ENCODE measurements around the gene MFSD2A. TPM values are rescaled to one million over a fixed set of nuclear protein-coding genes. Genes with fewer than 3 reads are reported as not detected.

MFSD2A gene
- polyA plus RNA-seq, 3 donors = 6.8 to 17.9 (median 7.9) TPM

- Mint-ChIP-seq H3K27ac (no peak overlapping the region), H3K36me3 (no peaks in the 10 kb centered on the region), H3K4me3 (no peak overlapping the region), H3K9me3 (peaks cover 0 to under 1% (median 0%) of the 10 kb centered on the region in 7 donors), H3K27me3 (ENCODE audit: low read depth in 3 of 3) (peaks cover 4 to 9% (median 4%) of the 10 kb centered on the region in 3 donors), H3K4me1 (peaks cover 2% of the 10 kb centered on the region)
- Histone ChIP-seq H3K27ac (ENCODE audit: low read depth in 1 of 2, low read length in 2 of 2) (no peak overlapping the region), H3K27me3 (ENCODE audit: control insufficient read depth in 2 of 2, insufficient read depth in 2 of 2, low read length in 2 of 2) (no peaks in the 10 kb centered on the region), H3K9ac (ENCODE audit: insufficient read depth, low read length, poor library complexity, severe bottlenecking) (no peak overlapping the region), H3K4me1 (ENCODE audit: control insufficient read depth in 1 of 2, insufficient read depth in 2 of 2, low read length in 2 of 2) (peaks cover 0 to 4% of the 10 kb centered on the region in 2 donors), H3K9me3 (replicated peaks in 1 of 2; ENCODE audit: control insufficient read depth in 1 of 2, insufficient read depth in 1 of 2, low read length in 2 of 2) (no peaks in the 10 kb centered on the region), H3K4me3 (replicated peaks in 1 of 3; ENCODE audit: low read depth in 2 of 3, low read length in 3 of 3) (no peak overlapping the region), H2AFZ (ENCODE audit: insufficient read depth, low read depth, low read length, poor library complexity, severe bottlenecking) (no peak overlapping the region), H3K4me2 (replicated peaks; ENCODE audit: extremely low read depth, low read length, poor library complexity, severe bottlenecking) (no peak overlapping the region), H4K20me1 (ENCODE audit: insufficient read depth, low read length) (no peaks in the 10 kb centered on the region), H3K36me3 (replicated peaks in 1 of 2; ENCODE audit: control insufficient read depth in 1 of 2, insufficient read depth in 2 of 2, low read length in 2 of 2) (no peaks in the 10 kb centered on the region), H3K79me2 (ENCODE audit: insufficient read depth, low read length) (no peaks in the 10 kb centered on the region)
- intact Hi-C loops (cut with micrococcal nuclease) = loop anchor here in 1 of 2 donors (2.0 kb wide), 1 partner anchor 59 kb away; no protein-coding TSS in a partner anchor
- no peak for DNase-seq
- TF ChIP-seq, protein P1, sequence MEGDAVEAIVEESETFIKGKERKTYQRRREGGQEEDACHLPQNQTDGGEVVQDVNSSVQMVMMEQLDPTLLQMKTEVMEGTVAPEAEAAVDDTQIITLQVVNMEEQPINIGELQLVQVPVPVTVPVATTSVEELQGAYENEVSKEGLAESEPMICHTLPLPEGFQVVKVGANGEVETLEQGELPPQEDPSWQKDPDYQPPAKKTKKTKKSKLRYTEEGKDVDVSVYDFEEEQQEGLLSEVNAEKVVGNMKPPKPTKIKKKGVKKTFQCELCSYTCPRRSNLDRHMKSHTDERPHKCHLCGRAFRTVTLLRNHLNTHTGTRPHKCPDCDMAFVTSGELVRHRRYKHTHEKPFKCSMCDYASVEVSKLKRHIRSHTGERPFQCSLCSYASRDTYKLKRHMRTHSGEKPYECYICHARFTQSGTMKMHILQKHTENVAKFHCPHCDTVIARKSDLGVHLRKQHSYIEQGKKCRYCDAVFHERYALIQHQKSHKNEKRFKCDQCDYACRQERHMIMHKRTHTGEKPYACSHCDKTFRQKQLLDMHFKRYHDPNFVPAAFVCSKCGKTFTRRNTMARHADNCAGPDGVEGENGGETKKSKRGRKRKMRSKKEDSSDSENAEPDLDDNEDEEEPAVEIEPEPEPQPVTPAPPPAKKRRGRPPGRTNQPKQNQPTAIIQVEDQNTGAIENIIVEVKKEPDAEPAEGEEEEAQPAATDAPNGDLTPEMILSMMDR (IDR thresholded peaks at IDR 0.05) = no peak
- WGBS (ENCODE audit: insufficient coverage) = 94% methylated on average over 2 of the region's 6 CpGs
These were observed 39.3 kb upstream of the MFSD2A start for GRCh38 chr1:39915499-39916129.

DNA sequence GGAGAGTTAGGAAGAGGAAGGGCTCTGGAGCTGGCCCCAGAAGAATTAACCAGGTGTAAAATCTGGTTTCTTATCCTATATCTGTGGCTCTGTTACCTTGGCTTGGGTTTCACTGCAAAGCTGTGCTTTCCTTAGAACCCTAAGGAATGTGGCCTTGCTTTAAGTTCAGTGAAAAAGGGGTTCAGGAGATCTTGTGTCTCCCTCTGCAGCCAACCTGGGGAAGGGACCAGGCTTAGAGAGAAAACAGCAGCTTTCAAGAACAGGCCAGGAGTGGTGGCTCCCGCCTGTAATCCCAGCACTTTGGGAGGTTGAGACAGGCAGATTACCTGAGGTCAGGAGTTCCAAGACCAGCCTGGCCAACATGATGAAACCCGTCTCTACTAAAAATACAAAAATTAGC is 37.1 kb upstream of the MFSD2A start:
- Histone ChIP-seq H3K27ac (ENCODE audit: low read depth in 1 of 2, low read length in 2 of 2) (no peak overlapping the region), H3K79me2 (ENCODE audit: insufficient read depth, low read length) (no peaks in the 10 kb centered on the region), H4K20me1 (ENCODE audit: insufficient read depth, low read length) (no peaks in the 10 kb centered on the region), H3K4me3 (replicated peaks in 1 of 3; ENCODE audit: low read depth in 2 of 3, low read length in 3 of 3) (no peak overlapping the region), H3K27me3 (ENCODE audit: control insufficient read depth in 2 of 2, insufficient read depth in 2 of 2, low read length in 2 of 2) (no peaks in the 10 kb centered on the region), H3K36me3 (replicated peaks in 1 of 2; ENCODE audit: control insufficient read depth in 1 of 2, insufficient read depth in 2 of 2, low read length in 2 of 2) (no peaks in the 10 kb centered on the region), H2AFZ (ENCODE audit: insufficient read depth, low read depth, low read length, poor library complexity, severe bottlenecking) (no peak overlapping the region), H3K4me1 (ENCODE audit: control insufficient read depth in 1 of 2, insufficient read depth in 2 of 2, low read length in 2 of 2) (peaks cover 9 to 13% of the 10 kb centered on the region in 2 donors), H3K9me3 (replicated peaks in 1 of 2; ENCODE audit: control insufficient read depth in 1 of 2, insufficient read depth in 1 of 2, low read length in 2 of 2) (no peaks in the 10 kb centered on the region), H3K9ac (ENCODE audit: insufficient read depth, low read length, poor library complexity, severe bottlenecking) (no peak overlapping the region), H3K4me2 (replicated peaks; ENCODE audit: extremely low read depth, low read length, poor library complexity, severe bottlenecking) (no peak overlapping the region)
- no peak for DNase-seq
- intact Hi-C loops (cut with micrococcal nuclease) = loop anchor here in 1 of 2 donors (2.0 kb wide), 1 partner anchor 57 kb away; no protein-coding TSS in a partner anchor
- Mint-ChIP-seq H3K9me3 (no peaks in the 10 kb centered on the region), H3K36me3 (no peaks in the 10 kb centered on the region), H3K27me3 (ENCODE audit: low read depth in 3 of 3) (peaks cover 3 to 9% (median 4%) of the 10 kb centered on the region in 3 donors), H3K4me1 (peaks cover 10% of the 10 kb centered on the region), H3K27ac (peak overlapping the region in 1 of 7 donors; percentile 5), H3K4me3 (no peak overlapping the region)
- 100% methylated on average over 1 of the region's 2 CpGs for WGBS (ENCODE audit: insufficient coverage)
- TF ChIP-seq, protein P1 (IDR thresholded peaks at IDR 0.05) = no peak
